GM23248 (cell line): ENCODE measurements around the gene CIB1. TPM values are rescaled to one million over a fixed set of nuclear protein-coding genes. Genes with fewer than 3 reads are reported as not detected.

Experiments
- DNase-seq: peaks from one replicate; pipeline ENCODE4 v3.0.0-alpha.2; 2015
- H2AFZ ChIP-seq: fragments of 200-600 bp; sonication (generic); 2 replicates; pipeline ENCODE4 v1.6.1; 2016; ENCODE audit warnings: antibody characterized with exemption
- H3F3A ChIP-seq: fragments of 200-600 bp; sonication (generic); 2 replicates; pipeline ENCODE4 v1.6.1; 2016; ENCODE audit warnings: mild to moderate bottlenecking, antibody characterized with exemption, mixed run types; ENCODE audit not compliant: insufficient read depth
- H3K27ac ChIP-seq: fragments of 200-600 bp; sonication (generic); 2 replicates; pipeline ENCODE4 v1.5.1; 2016; ENCODE audit warnings: mild to moderate bottlenecking
- H3K27me3 ChIP-seq: fragments of 200-600 bp; sonication (generic); replicated peaks from 2 replicates; pipeline ENCODE4 v1.6.1; 2016; ENCODE audit warnings: mild to moderate bottlenecking; ENCODE audit not compliant: insufficient read depth
- H3K36me3 ChIP-seq: fragments of 200-600 bp; sonication (generic); 2 replicates; pipeline ENCODE4 v1.6.1; 2016; ENCODE audit warnings: low read depth, mild to moderate bottlenecking
- H3K4me1 ChIP-seq: fragments of 200-600 bp; sonication (generic); 2 replicates; pipeline ENCODE4 v1.6.1; 2016; ENCODE audit warnings: mild to moderate bottlenecking; ENCODE audit not compliant: insufficient read depth
- H3K4me2 ChIP-seq: fragments of 200-600 bp; sonication (generic); one replicate; pipeline ENCODE4 v1.6.1; 2016; ENCODE audit warnings: mild to moderate bottlenecking; ENCODE audit not compliant: unreplicated experiment
- H3K4me3 ChIP-seq: fragments of 200-600 bp; sonication (generic); 2 replicates; pipeline ENCODE4 v1.5.1; 2016; ENCODE audit warnings: mild to moderate bottlenecking
- H3K79me2 ChIP-seq: fragments of 200-600 bp; sonication (generic); 2 replicates; pipeline ENCODE4 v1.6.1; 2016; ENCODE audit warnings: mild to moderate bottlenecking; ENCODE audit not compliant: insufficient read depth
- H3K9ac ChIP-seq: fragments of 200-600 bp; sonication (generic); 2 replicates; pipeline ENCODE4 v1.6.1; 2016; ENCODE audit warnings: mild to moderate bottlenecking
- H3K9me2 ChIP-seq: fragments of 200-600 bp; sonication (generic); 2 replicates; pipeline ENCODE4 v1.6.1; 2016; ENCODE audit warnings: mixed run types, mild to moderate bottlenecking, moderate library complexity; ENCODE audit not compliant: insufficient read depth
- H3K9me3 ChIP-seq: fragments of 200-600 bp; sonication (generic); one replicate; pipeline ENCODE4 v1.6.1; 2017; ENCODE audit warnings: low read depth
- H4K20me1 ChIP-seq: fragments of 200-600 bp; sonication (generic); 2 replicates; pipeline ENCODE4 v1.6.0; 2016; ENCODE audit not compliant: insufficient read depth
- EZH2 ChIP-seq: fragments of 200-600 bp; sonication (generic); IDR thresholded peaks from 2 replicates; pipeline ENCODE4 v1.6.1; 2018; ENCODE audit warnings: antibody characterized with exemption, mild to moderate bottlenecking; ENCODE audit not compliant: insufficient read depth, poor library complexity, severe bottlenecking
- EZH2phosphoT487 ChIP-seq: fragments of 200-600 bp; sonication (generic); IDR thresholded peaks from 2 replicates; pipeline ENCODE4 v1.6.1; 2018; ENCODE audit warnings: antibody characterized with exemption, moderate library complexity, mild to moderate bottlenecking, low read depth; ENCODE audit not compliant: insufficient read depth
- WGBS, 2 experiments: methylation state at CpG; one replicate each; pipeline ENCODE4 v1.1.6; 2015 to 2017; ENCODE audit warnings: low lambda C conversion rate in 2 of 2, low coverage in 1 of 2; ENCODE audit errors: missing lambda C conversion rate in 2 of 2; 5-methylcytosine and 5-hydroxymethylcytosine counted together
- in situ Hi-C: fragments of 300-500 bp; cut with MboI; formaldehyde crosslinking; loops from 2 replicates; pipeline ENCODE4 v1.15.0; 2020
- polyA plus RNA-seq: library from polyadenylated mRNA; unstranded; fragments of >200 nt; fragmentation: Nextera tagmentation; extraction: Ambion mirVana; gene quantifications from 2 replicates; pipeline ENCODE4 v1.2.1, GENCODE V29; 2016
- total RNA-seq: library from RNA; depleted of rRNA; stranded (reverse); fragments of >200 nt; shearing (Covaris generic); gene quantifications from 2 replicates; pipeline ENCODE4 v1.2.3, GENCODE V29; 2014

CIB1 gene
- total and polyA plus RNA-seq, 2 experiments from 2014 or later = 45.8 to 123 TPM

GRCh38 chr15:90271459-90272166 is 37.9 kb upstream of the CIB1 start:
- TF ChIP-seq EZH2phosphoT487 (no peak), EZH2 (no peak)

GRCh38 chr15:90270502-90271150 is 36.9 kb upstream of the CIB1 start:
- Histone ChIP-seq H4K20me1 (no peaks in the 10 kb centered on the region; the same call in 1 of the 2 replicates), H3K36me3 (peaks cover 16% of the 10 kb centered on the region; the same call in 1 of the 2 replicates), H3K27ac (no peak overlapping the region), H3K27me3 (no peaks in the 10 kb centered on the region), H3K4me2 (no peak overlapping the region), H3K9ac (no peak overlapping the region), H3K4me1 (peaks cover 19% of the 10 kb centered on the region), H3K9me3 (no peaks in the 10 kb centered on the region), H3F3A (0 out of 2 replicates have a peak, but pooled peaks cover 4% of the 10 kb centered on the region), H3K9me2 (no peaks in the 10 kb centered on the region), H3K79me2 (peaks cover 90% of the 10 kb centered on the region), H2AFZ (no peak overlapping the region), H3K4me3 (no peak overlapping the region)
- in situ Hi-C loops = no loop called here
- 92 to 94% methylated on average over 10 of the region's 10 CpGs for WGBS, 2 experiments
- no peak for TF ChIP-seq EZH2phosphoT487
- DNase-seq = no peak

More at GRCh38 chr15:90271459-90272166, 37.9 kb upstream of the CIB1 start:
- H3K4me3 ChIP-seq = no peak overlapping the region
- H3K9me2 ChIP-seq = no peaks in the 10 kb centered on the region
- no peaks in the 10 kb centered on the region for H3K9me3 ChIP-seq
- no peaks in the 10 kb centered on the region for H3K27me3 ChIP-seq
- no peak overlapping the region for H2AFZ ChIP-seq
- H3K27ac ChIP-seq = no peak overlapping the region
- no peak overlapping the region for H3K9ac ChIP-seq
- H4K20me1 ChIP-seq = no peaks in the 10 kb centered on the region; the same call in 1 of the 2 replicates
- peaks cover 16% of the 10 kb centered on the region; the same call in 1 of the 2 replicates for H3K36me3 ChIP-seq
- in situ Hi-C loops = no loop called here
- H3F3A ChIP-seq = no peaks in the 10 kb centered on the region
- H3K4me1 ChIP-seq = peaks cover 19% of the 10 kb centered on the region
- peaks cover 81% of the 10 kb centered on the region for H3K79me2 ChIP-seq
- no peak for DNase-seq
- WGBS, 2 experiments = 84 to 89% methylated on average over 7 of the region's 7 CpGs
- no peak overlapping the region for H3K4me2 ChIP-seq

DNA sequence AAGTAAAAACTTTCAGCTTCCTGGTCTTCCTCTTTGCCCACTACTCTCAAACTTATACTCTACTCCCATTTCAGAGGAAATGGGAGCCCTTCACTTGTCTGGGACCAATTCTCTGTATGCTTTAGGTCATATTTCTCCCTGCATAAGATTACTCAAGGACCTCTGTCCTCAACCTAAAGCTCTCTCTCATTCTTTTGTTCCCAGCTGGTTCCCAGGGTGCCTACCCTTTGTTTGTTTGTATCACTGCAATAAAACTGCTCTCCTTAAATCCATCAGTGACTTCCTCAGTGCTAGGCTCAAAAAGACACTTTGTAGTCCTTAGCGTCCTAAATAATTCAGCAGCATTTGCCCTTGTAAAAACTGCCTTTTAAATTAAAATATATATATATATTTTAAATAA is 34.7 kb upstream of the CIB1 start:
- peaks cover 4% of the 10 kb centered on the region; the same call in 1 of the 2 replicates for H3F3A ChIP-seq
- peak overlapping the region; percentile 96 for H3K4me2 ChIP-seq
- no peak overlapping the region for H2AFZ ChIP-seq
- H3K36me3 ChIP-seq = peaks cover 16% of the 10 kb centered on the region; the same call in 1 of the 2 replicates
- no peak for TF ChIP-seq EZH2
- no peak for TF ChIP-seq EZH2phosphoT487
- peak; percentile 9 for DNase-seq
- H3K27ac ChIP-seq = no peak overlapping the region
- no peaks in the 10 kb centered on the region; the same call in 1 of the 2 replicates for H4K20me1 ChIP-seq
- H3K79me2 ChIP-seq = peaks cover 77% of the 10 kb centered on the region
- in situ Hi-C loops = no loop called here
- no peaks in the 10 kb centered on the region for H3K9me3 ChIP-seq
- peak overlapping the region; percentile 93 for H3K4me3 ChIP-seq
- no peaks in the 10 kb centered on the region for H3K9me2 ChIP-seq
- peaks cover 24% of the 10 kb centered on the region for H3K4me1 ChIP-seq
- no peaks in the 10 kb centered on the region for H3K27me3 ChIP-seq
- H3K9ac ChIP-seq = no peak overlapping the region
- WGBS, 2 experiments = 5 to 20% methylated on average over 1 of the region's 1 CpG

- TF ChIP-seq EZH2phosphoT487 (no peak), EZH2 (no peak)
- peak overlapping the region; percentile 93 for H3K4me3 ChIP-seq
- WGBS, 2 experiments = 7 to 8% methylated on average over 15 of the region's 15 CpGs
- peaks cover 15% of the 10 kb centered on the region; the same call in 1 of the 2 replicates for H3K36me3 ChIP-seq
- peaks cover 4% of the 10 kb centered on the region; the same call in 1 of the 2 replicates for H3F3A ChIP-seq
- peak overlapping the region; percentile 96 for H3K4me2 ChIP-seq
- peak overlapping the region; percentile 90 for H3K27ac ChIP-seq
- peak overlapping the region; percentile 93 for H3K9ac ChIP-seq
- H4K20me1 ChIP-seq = no peaks in the 10 kb centered on the region; the same call in 1 of the 2 replicates
- no peaks in the 10 kb centered on the region for H3K9me2 ChIP-seq
- peak; percentile 81 for DNase-seq
- peak overlapping the region; percentile 84 for H2AFZ ChIP-seq
- H3K27me3 ChIP-seq = no peaks in the 10 kb centered on the region
- in situ Hi-C loops = no loop called here
- peaks cover 58% of the 10 kb centered on the region for H3K79me2 ChIP-seq
- H3K4me1 ChIP-seq = peaks cover 34% of the 10 kb centered on the region
- no peaks in the 10 kb centered on the region for H3K9me3 ChIP-seq
Measured at GRCh38 chr15:90266485-90266884, 32.7 kb upstream of the CIB1 start.
